ENCODE results near the gene PAK1. TPM values are rescaled to one million over a fixed set of nuclear protein-coding genes. Genes with fewer than 3 reads are reported as not detected.

PAK1 gene
- total and polyA plus RNA-seq, 9 of the 15 experiments (the other 6 are each of a cell fraction or from before 2014, with no cell fraction given): 0.52 to 11.7 (median 1.9) TPM

DNA sequence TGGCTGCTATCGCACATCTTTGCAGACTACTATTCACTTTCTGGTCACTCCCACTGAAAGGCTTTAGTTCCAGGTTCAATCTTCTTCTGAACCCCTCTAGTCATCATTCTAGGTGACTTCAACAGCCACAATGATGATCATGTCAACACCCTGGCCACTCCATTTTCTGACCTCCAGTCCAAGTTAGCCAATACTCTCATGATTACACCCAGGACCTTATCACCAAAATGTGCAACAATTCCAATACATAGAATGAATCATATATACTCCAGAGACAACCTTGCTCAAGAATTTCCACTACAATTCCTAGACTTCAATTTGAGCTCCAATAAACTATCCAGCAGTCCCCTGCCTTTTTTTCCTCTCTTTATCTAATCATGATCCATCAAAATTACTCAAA, 70.7 kb downstream of the PAK1 start:
- BruUV-seq (replicated peaks): no TSS peak
- H3K9ac ChIP-seq (ENCODE audit: insufficient read depth in 1 of 2, low read depth in 2 of 2, low read length in 2 of 2): no peak overlapping the region
- H2AFZ ChIP-seq (ENCODE audit: low read depth, low read length): no peak overlapping the region
- ChIA-PET CTCF (ENCODE audit: low intra/inter-chr PET ratio) (no interaction called here), POLR2A (interaction anchor here (0.6 kb wide), 1 partner anchor 485 kb away, joined by 3 read pairs; no protein-coding TSS in a partner anchor)
- no peaks in the 10 kb centered on the region for H3K9me1 ChIP-seq (ENCODE audit: control insufficient read depth, insufficient read depth, low read length)
- H3K4me2 ChIP-seq (ENCODE audit: insufficient read depth, low read length): no peak overlapping the region
- intact Hi-C loops (cut with micrococcal nuclease) (no loop called here), in situ Hi-C loops (cut with MboI) (no loop called here)
- no peaks in the 10 kb centered on the region for H4K20me1 ChIP-seq (replicated peaks; ENCODE audit: control insufficient read depth, insufficient read depth, low read length)
- H3K36me3 ChIP-seq (ENCODE audit: control insufficient read depth, insufficient read depth, low read length): no peaks in the 10 kb centered on the region
- DNase-seq (ENCODE audit: extremely low read depth in 1 of 4, low spot score in 3 of 4) (no peak), ATAC-seq (no peak), FAIRE-seq (no peak)
- no peak overlapping the region for H3K27ac ChIP-seq (ENCODE audit: extremely low read depth, low read depth, low read length)
- H3K79me2 ChIP-seq (ENCODE audit: control insufficient read depth, insufficient read depth, low read length): no peaks in the 10 kb centered on the region
- no peaks in the 10 kb centered on the region for H3K4me1 ChIP-seq (replicated peaks in 1 of 2; ENCODE audit: control insufficient read depth in 2 of 2, insufficient read depth in 2 of 2, low read length in 2 of 2)
- TF ChIP-seq, protein P1, sequence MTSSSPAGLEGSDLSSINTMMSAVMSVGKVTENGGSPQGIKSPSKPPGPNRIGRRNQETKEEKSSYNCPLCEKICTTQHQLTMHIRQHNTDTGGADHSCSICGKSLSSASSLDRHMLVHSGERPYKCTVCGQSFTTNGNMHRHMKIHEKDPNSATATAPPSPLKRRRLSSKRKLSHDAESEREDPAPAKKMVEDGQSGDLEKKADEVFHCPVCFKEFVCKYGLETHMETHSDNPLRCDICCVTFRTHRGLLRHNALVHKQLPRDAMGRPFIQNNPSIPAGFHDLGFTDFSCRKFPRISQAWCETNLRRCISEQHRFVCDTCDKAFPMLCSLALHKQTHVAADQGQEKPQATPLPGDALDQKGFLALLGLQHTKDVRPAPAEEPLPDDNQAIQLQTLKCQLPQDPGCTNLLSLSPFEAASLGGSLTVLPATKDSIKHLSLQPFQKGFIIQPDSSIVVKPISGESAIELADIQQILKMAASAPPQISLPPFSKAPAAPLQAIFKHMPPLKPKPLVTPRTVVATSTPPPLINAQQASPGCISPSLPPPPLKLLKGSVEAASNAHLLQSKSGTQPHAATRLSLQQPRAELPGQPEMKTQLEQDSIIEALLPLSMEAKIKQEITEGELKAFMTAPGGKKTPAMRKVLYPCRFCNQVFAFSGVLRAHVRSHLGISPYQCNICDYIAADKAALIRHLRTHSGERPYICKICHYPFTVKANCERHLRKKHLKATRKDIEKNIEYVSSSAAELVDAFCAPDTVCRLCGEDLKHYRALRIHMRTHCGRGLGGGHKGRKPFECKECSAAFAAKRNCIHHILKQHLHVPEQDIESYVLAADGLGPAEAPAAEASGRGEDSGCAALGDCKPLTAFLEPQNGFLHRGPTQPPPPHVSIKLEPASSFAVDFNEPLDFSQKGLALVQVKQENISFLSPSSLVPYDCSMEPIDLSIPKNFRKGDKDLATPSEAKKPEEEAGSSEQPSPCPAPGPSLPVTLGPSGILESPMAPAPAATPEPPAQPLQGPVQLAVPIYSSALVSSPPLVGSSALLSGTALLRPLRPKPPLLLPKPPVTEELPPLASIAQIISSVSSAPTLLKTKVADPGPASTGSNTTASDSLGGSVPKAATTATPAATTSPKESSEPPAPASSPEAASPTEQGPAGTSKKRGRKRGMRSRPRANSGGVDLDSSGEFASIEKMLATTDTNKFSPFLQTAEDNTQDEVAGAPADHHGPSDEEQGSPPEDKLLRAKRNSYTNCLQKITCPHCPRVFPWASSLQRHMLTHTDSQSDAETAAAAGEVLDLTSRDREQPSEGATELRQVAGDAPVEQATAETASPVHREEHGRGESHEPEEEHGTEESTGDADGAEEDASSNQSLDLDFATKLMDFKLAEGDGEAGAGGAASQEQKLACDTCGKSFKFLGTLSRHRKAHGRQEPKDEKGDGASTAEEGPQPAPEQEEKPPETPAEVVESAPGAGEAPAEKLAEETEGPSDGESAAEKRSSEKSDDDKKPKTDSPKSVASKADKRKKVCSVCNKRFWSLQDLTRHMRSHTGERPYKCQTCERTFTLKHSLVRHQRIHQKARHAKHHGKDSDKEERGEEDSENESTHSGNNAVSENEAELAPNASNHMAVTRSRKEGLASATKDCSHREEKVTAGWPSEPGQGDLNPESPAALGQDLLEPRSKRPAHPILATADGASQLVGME (CRISPR knock-in tag; IDR thresholded peaks at IDR 0.05): no peak
- TF ChIP-seq CEBPG (CRISPR knock-in tag; IDR thresholded peaks at IDR 0.05): no peak
- 0 out of 4 replicates have a peak, but pooled peaks of 1 of the 2 experiments have one; percentile 37 for TF ChIP-seq CEBPG (tag; conservative IDR thresholded peaks at IDR 0.05 in 1 of 2, IDR thresholded peaks at IDR 0.05 in 1 of 2)
- no peak overlapping the region for H3K4me3 ChIP-seq
- WGBS (ENCODE audit: insufficient coverage, low coverage, missing lambda C conversion rate): 0% methylated on average over 1 of the region's 1 CpG
- peaks cover 4 to 5% of the 10 kb centered on the region in 2 experiments; a peak in 3 of 5 replicates for H3K27me3 ChIP-seq (ENCODE audit: control insufficient read depth in 2 of 2, insufficient read depth in 2 of 2, low read length in 2 of 2)
- H3K9me3 ChIP-seq (replicated peaks; ENCODE audit: control insufficient read depth, insufficient read depth, low read depth, low read length): no peaks in the 10 kb centered on the region
